ENCODE measurements around the gene MGAT1. TPM values are rescaled to one million over a fixed set of nuclear protein-coding genes. Genes with fewer than 3 reads are reported as not detected.

Gene MGAT1
- total and polyA plus RNA-seq, 10 donors: 61.2 to 270 (median 224) TPM

- no peak overlapping the region for H3K4me3 ChIP-seq
- 100% methylated on average over 1 of the region's 1 CpG for WGBS, 5 donors
- no peak for DNase-seq
- TF ChIP-seq CTCF (IDR thresholded peaks at IDR 0.05 in 8 of 11, conservative IDR thresholded peaks at IDR 0.05 in 3 of 11): no peak
- no peak for TF ChIP-seq POLR2A (IDR thresholded peaks at IDR 0.05)
- no peak for TF ChIP-seq POLR2AphosphoS5 (IDR thresholded peaks at IDR 0.05)
- intact Hi-C loops (cut with DNase I; ENCODE audit: low total_unique reads): no loop called here
- no peak overlapping the region for H3K27ac ChIP-seq
- H3K36me3 ChIP-seq: peaks cover 16 to 70% (median 33%) of the 10 kb centered on the region in 6 donors
- H3K4me1 ChIP-seq: no peaks in the 10 kb centered on the region
- H3K9me3 ChIP-seq: peaks cover 0 to 50% (median 30%) of the 10 kb centered on the region in 8 donors
- no peaks in the 10 kb centered on the region for H3K27me3 ChIP-seq (replicated peaks in 1 of 7)
Measured at GRCh38 chr5:180848878-180849277, 46.3 kb upstream of the MGAT1 start.

- no peak for TF ChIP-seq CTCF (IDR thresholded peaks at IDR 0.05 in 8 of 11, conservative IDR thresholded peaks at IDR 0.05 in 3 of 11)
- no peak for TF ChIP-seq POLR2A (IDR thresholded peaks at IDR 0.05)
- TF ChIP-seq POLR2AphosphoS5 (IDR thresholded peaks at IDR 0.05): no peak
- Histone ChIP-seq H3K9me3 (peaks cover 0 to 50% (median 30%) of the 10 kb centered on the region in 8 donors), H3K4me3 (no peak overlapping the region), H3K4me1 (no peaks in the 10 kb centered on the region), H3K27me3 (replicated peaks in 1 of 7) (no peaks in the 10 kb centered on the region), H3K36me3 (peaks cover 16 to 70% (median 33%) of the 10 kb centered on the region in 6 donors), H3K27ac (no peak overlapping the region)
- intact Hi-C loops (cut with DNase I; ENCODE audit: low total_unique reads): no loop called here
- no peak for DNase-seq
- WGBS, 5 donors: 95 to 98% (median 97%) methylated on average over 1 of the region's 1 CpG
Measured at GRCh38 chr5:180848265-180848664, 45.7 kb upstream of the MGAT1 start.

- intact Hi-C loops (cut with DNase I; ENCODE audit: low total_unique reads): no loop called here
Measured at GRCh38 chr5:180847026-180847425, 44.4 kb upstream of the MGAT1 start.

GRCh38 chr5:180844858-180845257 lies 42.3 kb upstream of the MGAT1 start:
- TF ChIP-seq POLR2AphosphoS5 (IDR thresholded peaks at IDR 0.05) (no peak), POLR2A (IDR thresholded peaks at IDR 0.05) (no peak), CTCF (IDR thresholded peaks at IDR 0.05 in 8 of 11, conservative IDR thresholded peaks at IDR 0.05 in 3 of 11) (no peak)
- no peaks in the 10 kb centered on the region for H3K27me3 ChIP-seq (replicated peaks in 1 of 7)
- no peak overlapping the region for H3K27ac ChIP-seq
- peaks cover 0 to 34% (median 14%) of the 10 kb centered on the region in 8 donors for H3K9me3 ChIP-seq
- WGBS, 5 donors: 82 to 100% (median 100%) methylated on average over 1 of the region's 1 CpG
- peaks cover 7 to 44% (median 13%) of the 10 kb centered on the region in 6 donors for H3K36me3 ChIP-seq
- intact Hi-C loops (cut with DNase I; ENCODE audit: low total_unique reads): no loop called here
- no peaks in the 10 kb centered on the region for H3K4me1 ChIP-seq
- no peak for DNase-seq
- no peak overlapping the region for H3K4me3 ChIP-seq

More at GRCh38 chr5:180847026-180847425, 44.4 kb upstream of the MGAT1 start:
- Histone ChIP-seq H3K4me1 (no peaks in the 10 kb centered on the region), H3K27me3 (replicated peaks in 1 of 7) (no peaks in the 10 kb centered on the region), H3K9me3 (peaks cover 0 to 50% (median 30%) of the 10 kb centered on the region in 8 donors), H3K36me3 (peaks cover 16 to 66% (median 29%) of the 10 kb centered on the region in 6 donors), H3K4me3 (no peak overlapping the region), H3K27ac (no peak overlapping the region)
- DNase-seq: no peak
- 28 to 54% (median 32%) methylated on average over 3 of the region's 3 CpGs for WGBS, 5 donors
- TF ChIP-seq CTCF (IDR thresholded peaks at IDR 0.05 in 8 of 11, conservative IDR thresholded peaks at IDR 0.05 in 3 of 11) (no peak), POLR2AphosphoS5 (IDR thresholded peaks at IDR 0.05) (no peak), POLR2A (IDR thresholded peaks at IDR 0.05) (no peak)

Measured in spleen (tissue), 11 donors.